NB4 (cell line): Measurements from ENCODE around the gene BCL10.

ENCODE experiments used
- DNase-seq: peaks from one replicate; pipeline ENCODE4 v3.0.0; 2010; ENCODE audit warnings: low read depth
- H3K4me3 ChIP-seq: one replicate; pipeline ENCODE4 v1.5.1; 2011; ENCODE audit warnings: mild to moderate bottlenecking, low read depth, low read length, moderate library complexity
- MYC ChIP-seq: IDR thresholded peaks from 2 replicates; pipeline ENCODE4 v1.6.1; 2011; ENCODE audit warnings: low read depth, low read length
- POLR2A ChIP-seq: IDR thresholded peaks from 2 replicates; pipeline ENCODE4 v1.6.1; 2011; ENCODE audit warnings: mild to moderate bottlenecking; ENCODE audit not compliant: insufficient read length; ENCODE audit errors: extremely low read depth
- TF ChIP-seq, protein P1 (sequence below): IDR thresholded peaks from one replicate; pipeline ENCODE4 v1.5.1; 2012; ENCODE audit warnings: low read depth, low read length
- TF ChIP-seq, protein P2 (sequence below): IDR thresholded peaks from 2 replicates; pipeline ENCODE4 v1.6.1; 2011; ENCODE audit warnings: low read depth, low read length

Gene BCL10

DNA sequence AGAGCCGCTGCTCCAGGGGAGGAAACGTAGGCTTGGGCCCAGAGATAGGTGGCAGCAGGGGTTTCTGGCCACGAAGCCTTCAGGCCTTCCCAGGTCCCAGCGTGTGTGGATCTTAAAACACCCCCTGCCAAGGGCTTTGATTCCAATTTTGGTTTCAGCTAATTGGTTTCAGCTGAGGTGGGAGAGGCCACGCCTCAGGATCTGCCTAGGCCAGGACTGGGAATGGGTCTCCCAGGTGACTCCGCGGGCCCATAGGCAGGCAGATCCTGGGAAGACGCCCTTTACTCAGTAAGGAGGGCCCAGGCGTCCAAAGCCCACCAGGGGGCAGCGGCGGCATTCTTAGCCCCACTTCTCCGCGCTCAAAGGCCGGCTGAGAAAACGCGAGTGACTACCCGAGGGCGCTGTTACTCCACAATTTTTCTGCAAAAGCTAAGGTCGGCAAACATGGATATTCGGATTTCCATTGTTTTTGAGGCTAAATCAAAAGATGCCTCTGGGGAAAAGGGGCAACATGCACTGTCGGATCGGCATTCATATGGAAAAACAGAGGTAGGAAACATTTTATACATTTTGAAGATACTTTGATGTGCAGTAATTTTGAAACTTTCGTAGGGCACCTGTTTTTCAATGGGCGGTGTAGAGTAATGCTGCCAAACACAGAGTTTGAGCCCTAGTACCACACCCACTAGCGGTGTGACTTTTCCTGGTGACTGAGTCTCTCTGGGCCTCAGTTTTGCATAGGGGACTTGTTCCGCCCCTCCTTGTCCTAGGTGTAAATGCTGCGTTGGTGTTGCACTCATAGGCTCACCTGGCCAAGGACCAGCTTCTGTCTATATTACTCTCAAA is 31.8 kb upstream of the BCL10 start:
- TF ChIP-seq, protein P1, sequence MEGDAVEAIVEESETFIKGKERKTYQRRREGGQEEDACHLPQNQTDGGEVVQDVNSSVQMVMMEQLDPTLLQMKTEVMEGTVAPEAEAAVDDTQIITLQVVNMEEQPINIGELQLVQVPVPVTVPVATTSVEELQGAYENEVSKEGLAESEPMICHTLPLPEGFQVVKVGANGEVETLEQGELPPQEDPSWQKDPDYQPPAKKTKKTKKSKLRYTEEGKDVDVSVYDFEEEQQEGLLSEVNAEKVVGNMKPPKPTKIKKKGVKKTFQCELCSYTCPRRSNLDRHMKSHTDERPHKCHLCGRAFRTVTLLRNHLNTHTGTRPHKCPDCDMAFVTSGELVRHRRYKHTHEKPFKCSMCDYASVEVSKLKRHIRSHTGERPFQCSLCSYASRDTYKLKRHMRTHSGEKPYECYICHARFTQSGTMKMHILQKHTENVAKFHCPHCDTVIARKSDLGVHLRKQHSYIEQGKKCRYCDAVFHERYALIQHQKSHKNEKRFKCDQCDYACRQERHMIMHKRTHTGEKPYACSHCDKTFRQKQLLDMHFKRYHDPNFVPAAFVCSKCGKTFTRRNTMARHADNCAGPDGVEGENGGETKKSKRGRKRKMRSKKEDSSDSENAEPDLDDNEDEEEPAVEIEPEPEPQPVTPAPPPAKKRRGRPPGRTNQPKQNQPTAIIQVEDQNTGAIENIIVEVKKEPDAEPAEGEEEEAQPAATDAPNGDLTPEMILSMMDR, result peak; percentile 82
- TF ChIP-seq, protein P2, sequence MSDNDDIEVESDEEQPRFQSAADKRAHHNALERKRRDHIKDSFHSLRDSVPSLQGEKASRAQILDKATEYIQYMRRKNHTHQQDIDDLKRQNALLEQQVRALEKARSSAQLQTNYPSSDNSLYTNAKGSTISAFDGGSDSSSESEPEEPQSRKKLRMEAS, result no peak; the same call in 1 of the 2 replicates
- DNase-seq, result peak; percentile 71
- H3K4me3 ChIP-seq, result no peak overlapping the region

DNA sequence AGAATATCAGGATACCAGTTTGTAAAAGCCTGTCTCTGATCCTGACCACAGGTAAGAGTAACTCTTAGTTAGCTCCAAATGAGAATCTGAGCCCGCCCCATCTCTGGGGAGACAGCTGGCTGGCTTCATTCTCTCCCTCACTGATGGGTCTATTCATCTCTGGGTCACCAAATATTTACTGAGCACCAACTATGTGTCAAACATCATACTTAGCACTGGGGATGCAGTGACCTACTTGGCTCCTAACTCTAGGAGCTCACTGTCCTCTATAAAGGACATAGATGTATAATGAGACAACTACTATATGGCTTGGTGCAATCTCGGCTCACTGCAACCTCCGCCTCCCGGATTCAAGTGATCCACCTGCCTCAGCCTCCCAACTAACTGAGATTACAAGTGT is 29.8 kb upstream of the BCL10 start:
- no peak overlapping the region for H3K4me3 ChIP-seq
- DNase-seq, result no peak
- TF ChIP-seq MYC (no peak), POLR2A (no peak)
- TF ChIP-seq, protein P1, result no peak

DNA sequence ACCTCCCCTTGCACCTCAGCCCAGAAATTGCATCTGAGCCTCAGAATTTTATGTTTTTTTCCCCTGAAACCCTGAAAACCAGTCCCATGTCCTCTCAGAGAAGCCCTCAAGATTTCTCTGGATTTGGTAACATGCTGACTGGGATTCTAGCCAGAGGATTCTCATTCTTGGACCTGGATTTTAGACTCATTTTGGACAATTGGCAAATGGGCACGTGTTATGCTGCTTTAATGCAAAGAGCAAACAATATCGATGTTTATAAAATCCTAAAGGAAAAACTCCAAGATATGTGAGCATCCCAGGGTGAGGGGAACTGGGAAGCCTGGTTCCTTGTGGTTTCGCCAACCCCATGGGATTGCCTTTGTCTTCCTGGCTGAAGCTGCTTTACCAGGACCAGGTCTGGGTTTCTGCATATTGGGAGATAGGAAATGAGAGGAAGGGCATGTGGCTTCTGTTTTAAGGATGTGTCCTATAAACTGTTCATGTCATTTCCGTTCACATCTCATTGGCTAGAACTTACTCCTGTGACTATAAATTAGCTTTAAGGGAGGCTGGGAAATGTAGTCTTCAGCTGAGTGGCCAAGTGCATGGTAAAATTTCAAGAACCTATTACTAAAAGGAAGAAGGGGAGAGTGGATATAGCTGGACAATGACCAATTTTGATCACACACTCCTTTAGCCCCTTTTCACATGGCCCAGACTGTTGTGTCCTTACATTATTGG is 27.2 kb upstream of the BCL10 start:
- TF ChIP-seq POLR2A, result no peak
- TF ChIP-seq, protein P1, result no peak
- TF ChIP-seq, protein P2, result no peak
- TF ChIP-seq MYC, result no peak
- DNase-seq, result peak; percentile 17
- no peak overlapping the region for H3K4me3 ChIP-seq

DNA sequence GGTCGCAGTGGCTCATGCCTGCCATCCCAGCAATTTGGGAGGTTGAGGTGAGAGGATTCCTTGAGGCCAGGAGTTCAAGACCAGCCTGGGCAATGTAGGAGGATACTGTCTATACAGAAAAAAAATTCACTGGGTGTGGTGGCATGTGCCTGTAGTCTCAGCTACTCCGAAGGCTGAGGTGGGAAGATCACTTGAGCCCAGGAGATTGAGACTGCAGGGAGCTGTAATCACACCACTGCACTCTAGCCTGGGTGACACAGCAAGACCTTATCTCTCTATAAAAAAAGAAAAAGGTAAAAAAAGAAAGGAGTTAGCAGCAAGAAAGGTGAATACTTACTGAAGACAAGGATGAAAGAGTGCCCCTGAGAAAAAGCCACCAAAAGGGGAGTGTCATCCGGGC is 23.7 kb upstream of the BCL10 start:
- TF ChIP-seq, protein P2, result no peak
- no peak for TF ChIP-seq POLR2A
- TF ChIP-seq MYC, result no peak
- TF ChIP-seq, protein P1, result no peak
- H3K4me3 ChIP-seq, result no peak overlapping the region
- no peak for DNase-seq

DNA sequence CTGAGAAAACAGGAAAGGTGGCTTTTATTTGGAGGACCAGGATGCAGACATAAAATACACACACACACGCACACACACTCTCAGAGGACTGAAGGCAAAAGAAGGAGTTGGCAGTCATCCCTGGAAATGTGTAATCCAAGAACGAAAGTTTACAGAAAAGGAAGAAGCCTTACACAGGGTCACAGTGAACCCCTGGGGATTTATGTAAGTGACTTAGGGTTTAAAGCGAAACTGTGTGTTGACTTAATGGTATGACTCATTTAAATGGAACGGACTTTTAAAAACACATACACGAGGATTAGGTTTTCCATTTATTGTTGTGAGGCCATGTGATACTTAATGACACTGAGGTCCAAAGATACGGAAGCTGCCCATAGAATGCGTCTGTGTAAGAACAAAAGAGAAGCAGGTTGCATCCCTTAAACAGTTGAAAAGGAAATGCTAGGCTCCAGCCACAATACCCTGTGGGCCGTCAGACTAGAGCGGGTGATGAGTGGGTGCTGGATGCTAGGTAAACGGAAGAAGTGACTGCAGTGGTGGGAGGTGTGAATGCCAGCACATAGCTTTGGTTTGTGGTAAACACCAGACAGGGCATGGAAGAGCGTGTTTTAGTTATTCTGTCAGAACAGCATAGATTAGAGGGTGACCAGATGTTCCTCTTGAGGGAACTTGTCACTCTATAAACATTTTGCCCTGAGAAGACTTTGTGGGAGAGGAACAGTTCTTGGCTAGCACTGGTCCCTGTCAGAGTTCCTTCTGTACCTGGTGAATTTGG is 21.6 kb upstream of the BCL10 start:
- TF ChIP-seq, protein P2, result peak; percentile 77
- TF ChIP-seq, protein P1, result no peak
- TF ChIP-seq MYC, result peak; percentile 17; the same call in 1 of the 2 replicates
- no peak for TF ChIP-seq POLR2A
- H3K4me3 ChIP-seq, result peak overlapping the region; percentile 9
- DNase-seq, result peak; percentile 84
